ENCODE data around the gene MOV10L1.

The MOV10L1 gene

DNA sequence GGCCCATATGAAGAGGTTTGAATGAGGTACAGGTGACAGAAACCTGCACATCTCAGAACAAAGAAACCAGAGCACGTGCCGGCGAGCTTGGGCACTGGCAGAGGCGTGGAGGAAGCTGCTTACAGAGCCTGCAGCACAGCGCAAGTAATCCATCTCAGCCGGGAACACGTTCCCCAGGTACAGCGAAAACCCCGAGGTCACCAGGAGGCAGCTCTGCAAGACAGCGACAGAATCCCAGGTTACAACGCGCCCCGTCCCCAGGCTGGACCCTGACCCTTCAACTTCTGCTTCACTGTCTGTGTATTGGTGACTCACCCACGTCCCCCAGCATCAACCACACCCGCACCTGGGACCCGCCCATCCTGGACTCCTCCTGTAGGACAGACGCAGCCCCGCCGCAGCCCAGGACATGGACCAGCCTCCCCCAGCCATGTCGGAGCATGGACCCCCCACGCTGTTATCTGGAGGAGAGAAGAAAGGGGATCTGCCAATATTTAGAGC, 6.8 kb upstream of the MOV10L1 start:
- no peak overlapping the region for H3K4me3 ChIP-seq (ENCODE audit: severe bottlenecking)
- TF ChIP-seq, protein P1, sequence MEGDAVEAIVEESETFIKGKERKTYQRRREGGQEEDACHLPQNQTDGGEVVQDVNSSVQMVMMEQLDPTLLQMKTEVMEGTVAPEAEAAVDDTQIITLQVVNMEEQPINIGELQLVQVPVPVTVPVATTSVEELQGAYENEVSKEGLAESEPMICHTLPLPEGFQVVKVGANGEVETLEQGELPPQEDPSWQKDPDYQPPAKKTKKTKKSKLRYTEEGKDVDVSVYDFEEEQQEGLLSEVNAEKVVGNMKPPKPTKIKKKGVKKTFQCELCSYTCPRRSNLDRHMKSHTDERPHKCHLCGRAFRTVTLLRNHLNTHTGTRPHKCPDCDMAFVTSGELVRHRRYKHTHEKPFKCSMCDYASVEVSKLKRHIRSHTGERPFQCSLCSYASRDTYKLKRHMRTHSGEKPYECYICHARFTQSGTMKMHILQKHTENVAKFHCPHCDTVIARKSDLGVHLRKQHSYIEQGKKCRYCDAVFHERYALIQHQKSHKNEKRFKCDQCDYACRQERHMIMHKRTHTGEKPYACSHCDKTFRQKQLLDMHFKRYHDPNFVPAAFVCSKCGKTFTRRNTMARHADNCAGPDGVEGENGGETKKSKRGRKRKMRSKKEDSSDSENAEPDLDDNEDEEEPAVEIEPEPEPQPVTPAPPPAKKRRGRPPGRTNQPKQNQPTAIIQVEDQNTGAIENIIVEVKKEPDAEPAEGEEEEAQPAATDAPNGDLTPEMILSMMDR (IDR thresholded peaks at IDR 0.05; ENCODE audit: poor library complexity, severe bottlenecking): no peak
- no peak overlapping the region for H3K27ac ChIP-seq (ENCODE audit: poor library complexity, severe bottlenecking)
- H3K4me1 ChIP-seq (ENCODE audit: insufficient read depth, poor library complexity, severe bottlenecking): peaks cover 10% of the 10 kb centered on the region
- H3K36me3 ChIP-seq (ENCODE audit: low read depth): no peaks in the 10 kb centered on the region
- no peaks in the 10 kb centered on the region for H3K27me3 ChIP-seq (ENCODE audit: insufficient read depth, poor library complexity, severe bottlenecking)
- no peaks in the 10 kb centered on the region for H3K9me3 ChIP-seq (ENCODE audit: severe bottlenecking)
- ATAC-seq (ENCODE audit: low read depth) (peak; percentile 72), DNase-seq (ENCODE audit: low spot score) (no peak)

DNA sequence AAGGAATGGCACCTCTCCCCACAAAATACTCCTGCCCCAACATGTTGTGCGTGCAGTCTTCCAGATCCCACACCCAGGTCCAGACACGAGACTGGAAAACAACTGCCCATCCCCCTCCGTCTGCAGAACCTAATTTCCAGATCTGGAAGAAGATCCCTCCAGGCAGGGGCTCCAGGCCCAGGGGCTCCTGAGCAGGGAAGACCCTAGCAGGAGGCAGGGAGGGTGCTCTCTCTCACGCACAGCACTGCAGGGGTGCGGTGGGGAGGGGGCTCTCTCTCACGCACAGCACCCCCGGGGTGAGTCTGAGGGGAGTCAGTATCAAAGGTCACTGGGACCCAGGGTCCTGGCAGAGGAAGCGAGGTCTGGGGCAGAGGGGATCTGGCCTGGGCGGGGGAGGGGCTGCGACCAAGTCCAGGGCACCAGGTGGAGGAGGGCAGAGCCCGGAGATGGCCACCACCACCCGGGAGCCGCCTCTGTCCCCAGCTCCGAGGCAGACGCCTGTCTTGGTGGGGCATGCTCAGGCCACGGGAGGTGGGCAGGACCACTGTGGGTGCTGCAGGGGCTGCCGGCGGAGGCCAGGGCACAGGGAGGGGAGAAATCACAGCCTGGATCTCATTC, 6.2 kb upstream of the MOV10L1 start:
- no peaks in the 10 kb centered on the region for H3K27me3 ChIP-seq (ENCODE audit: insufficient read depth, poor library complexity, severe bottlenecking)
- no peak overlapping the region for H3K4me3 ChIP-seq (ENCODE audit: severe bottlenecking)
- ATAC-seq (ENCODE audit: low read depth): no peak; the same call in 2 of the 3 replicates
- DNase-seq (ENCODE audit: low spot score): no peak
- peaks cover 10% of the 10 kb centered on the region for H3K4me1 ChIP-seq (ENCODE audit: insufficient read depth, poor library complexity, severe bottlenecking)
- TF ChIP-seq, protein P1 (IDR thresholded peaks at IDR 0.05; ENCODE audit: poor library complexity, severe bottlenecking): no peak
- H3K27ac ChIP-seq (ENCODE audit: poor library complexity, severe bottlenecking): no peak overlapping the region
- no peaks in the 10 kb centered on the region for H3K36me3 ChIP-seq (ENCODE audit: low read depth)
- H3K9me3 ChIP-seq (ENCODE audit: severe bottlenecking): no peaks in the 10 kb centered on the region

DNA sequence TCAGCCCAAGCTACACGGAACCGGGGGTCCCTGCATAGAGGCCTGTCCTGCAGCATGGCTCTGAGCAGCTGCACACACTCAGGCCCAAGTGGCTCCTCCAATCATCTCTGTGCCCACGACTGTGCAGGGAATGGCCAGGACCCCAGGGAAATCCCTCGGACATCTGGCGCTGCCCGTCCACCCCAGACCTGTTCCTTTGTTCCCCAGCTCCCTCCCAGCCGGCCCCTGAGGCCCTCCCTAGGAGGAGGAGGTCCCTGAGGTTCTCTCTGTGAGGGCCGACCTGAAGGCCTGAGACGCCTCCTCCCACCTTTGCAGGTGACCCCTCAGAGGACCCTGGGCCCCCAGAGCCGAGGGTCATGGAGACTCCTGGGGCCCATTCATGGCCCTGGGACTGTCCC, 5.7 kb upstream of the MOV10L1 start:
- no peaks in the 10 kb centered on the region for H3K27me3 ChIP-seq (ENCODE audit: insufficient read depth, poor library complexity, severe bottlenecking)
- H3K9me3 ChIP-seq (ENCODE audit: severe bottlenecking): no peaks in the 10 kb centered on the region
- TF ChIP-seq, protein P1 (IDR thresholded peaks at IDR 0.05; ENCODE audit: poor library complexity, severe bottlenecking): no peak
- no peak overlapping the region for H3K27ac ChIP-seq (ENCODE audit: poor library complexity, severe bottlenecking)
- ATAC-seq (ENCODE audit: low read depth) (no peak), DNase-seq (ENCODE audit: low spot score) (no peak)
- H3K36me3 ChIP-seq (ENCODE audit: low read depth): no peaks in the 10 kb centered on the region
- H3K4me1 ChIP-seq (ENCODE audit: insufficient read depth, poor library complexity, severe bottlenecking): peaks cover 10% of the 10 kb centered on the region
- no peak overlapping the region for H3K4me3 ChIP-seq (ENCODE audit: severe bottlenecking)

DNA sequence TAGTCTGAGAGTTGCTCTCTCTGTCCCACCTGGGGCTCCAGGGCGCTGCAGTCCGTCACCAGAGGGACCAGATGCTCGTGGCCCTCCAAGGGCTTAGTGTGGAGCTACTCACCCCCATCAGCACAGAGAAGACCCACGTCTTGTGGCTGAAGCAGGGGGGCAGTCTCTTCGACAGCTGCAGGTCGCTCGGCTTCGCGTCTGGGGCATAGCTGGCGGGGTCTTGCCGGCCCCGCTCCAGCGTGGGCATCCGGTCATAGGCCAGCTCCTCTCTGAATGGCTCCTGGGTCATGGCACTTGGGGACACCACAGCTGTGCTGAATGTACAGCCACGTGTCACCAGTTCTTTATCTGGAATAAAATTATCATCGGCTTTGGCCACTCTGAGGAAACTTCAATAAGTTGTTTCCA, 5.2 kb upstream of the MOV10L1 start:
- DNase-seq (ENCODE audit: low spot score) (no peak), ATAC-seq (ENCODE audit: low read depth) (no peak)
- Histone ChIP-seq H3K36me3 (ENCODE audit: low read depth) (no peaks in the 10 kb centered on the region), H3K4me1 (ENCODE audit: insufficient read depth, poor library complexity, severe bottlenecking) (peaks cover 10% of the 10 kb centered on the region), H3K9me3 (ENCODE audit: severe bottlenecking) (no peaks in the 10 kb centered on the region), H3K4me3 (ENCODE audit: severe bottlenecking) (no peak overlapping the region), H3K27ac (ENCODE audit: poor library complexity, severe bottlenecking) (no peak overlapping the region), H3K27me3 (ENCODE audit: insufficient read depth, poor library complexity, severe bottlenecking) (no peaks in the 10 kb centered on the region)
- TF ChIP-seq, protein P1 (IDR thresholded peaks at IDR 0.05; ENCODE audit: poor library complexity, severe bottlenecking): no peak

Data from RWPE2 (cell line).